Neutrophil (primary cell): ENCODE measurements around the gene ARID5A.

Source experiments
- H3K27ac ChIP-seq: fragments of 200-600 bp; sonication (generic); 2 replicates; pipeline ENCODE4 v1.5.1; 2016; ENCODE audit warnings: mild to moderate bottlenecking, moderate library complexity
- H3K27me3 ChIP-seq: fragments of 200-600 bp; sonication (generic); 2 replicates; pipeline ENCODE4 v1.6.0; 2016; ENCODE audit warnings: mild to moderate bottlenecking
- H3K36me3 ChIP-seq: fragments of 200-600 bp; sonication (generic); 2 replicates; pipeline ENCODE4 v1.5.1; 2017
- H3K4me1 ChIP-seq, 2 experiments: fragments of 200-600 bp in 1 of 2; sonication (generic) in 1 of 2; 1 replicate in 1 of 2; 2 replicates in 1 of 2; pipeline versions ENCODE4 v1.5.1 to v1.6.1; 2013 to 2016; ENCODE audit warnings: low read depth in 1 of 2, low read length in 1 of 2, mild to moderate bottlenecking in 1 of 2, moderate library complexity in 1 of 2; ENCODE audit not compliant: control insufficient read depth in 1 of 2, insufficient read depth in 1 of 2
- H3K4me3 ChIP-seq, 2 experiments: fragments of 200-600 bp in 1 of 2; sonication (generic) in 1 of 2; 1 replicate in 1 of 2; 2 replicates in 1 of 2; pipeline ENCODE4 v1.5.1; 2013 to 2016; ENCODE audit warnings: low read depth in 1 of 2, low read length in 1 of 2, mild to moderate bottlenecking in 1 of 2, moderate library complexity in 1 of 2
- H3K9me3 ChIP-seq: fragments of 200-600 bp; sonication (generic); 2 replicates; pipeline ENCODE4 v1.5.1; 2016
- TF ChIP-seq, protein P1 (sequence below): fragments of 200-600 bp; sonication (generic); IDR thresholded peaks from 2 replicates; pipeline ENCODE4 v1.5.1; 2016; ENCODE audit warnings: antibody characterized with exemption

Gene ARID5A

DNA sequence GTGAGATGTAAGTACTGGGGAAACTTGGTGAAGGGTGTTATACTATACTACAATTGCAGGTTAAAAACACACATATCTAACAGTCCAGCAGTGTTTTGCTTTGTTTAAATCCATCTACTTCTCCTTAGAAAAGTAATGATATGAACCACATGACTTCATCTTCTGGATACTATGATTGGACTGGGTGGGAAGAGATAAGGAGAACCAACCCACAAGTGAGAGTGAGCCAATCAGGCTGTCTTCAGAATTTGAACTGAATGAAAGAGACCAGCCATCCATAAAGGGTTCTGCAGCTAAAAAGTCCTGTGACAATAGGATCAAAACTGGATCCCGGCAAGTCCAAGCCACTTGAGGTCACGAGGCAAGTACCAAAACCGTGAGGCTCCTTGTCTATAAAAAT, 54.9 kb downstream of the ARID5A start:
- H3K9me3 ChIP-seq = no peaks in the 10 kb centered on the region
- TF ChIP-seq, protein P1, sequence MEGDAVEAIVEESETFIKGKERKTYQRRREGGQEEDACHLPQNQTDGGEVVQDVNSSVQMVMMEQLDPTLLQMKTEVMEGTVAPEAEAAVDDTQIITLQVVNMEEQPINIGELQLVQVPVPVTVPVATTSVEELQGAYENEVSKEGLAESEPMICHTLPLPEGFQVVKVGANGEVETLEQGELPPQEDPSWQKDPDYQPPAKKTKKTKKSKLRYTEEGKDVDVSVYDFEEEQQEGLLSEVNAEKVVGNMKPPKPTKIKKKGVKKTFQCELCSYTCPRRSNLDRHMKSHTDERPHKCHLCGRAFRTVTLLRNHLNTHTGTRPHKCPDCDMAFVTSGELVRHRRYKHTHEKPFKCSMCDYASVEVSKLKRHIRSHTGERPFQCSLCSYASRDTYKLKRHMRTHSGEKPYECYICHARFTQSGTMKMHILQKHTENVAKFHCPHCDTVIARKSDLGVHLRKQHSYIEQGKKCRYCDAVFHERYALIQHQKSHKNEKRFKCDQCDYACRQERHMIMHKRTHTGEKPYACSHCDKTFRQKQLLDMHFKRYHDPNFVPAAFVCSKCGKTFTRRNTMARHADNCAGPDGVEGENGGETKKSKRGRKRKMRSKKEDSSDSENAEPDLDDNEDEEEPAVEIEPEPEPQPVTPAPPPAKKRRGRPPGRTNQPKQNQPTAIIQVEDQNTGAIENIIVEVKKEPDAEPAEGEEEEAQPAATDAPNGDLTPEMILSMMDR = no peak
- H3K4me1 ChIP-seq = no peaks in the 10 kb centered on the region
- H3K27me3 ChIP-seq = no peaks in the 10 kb centered on the region
- peaks cover 55% of the 10 kb centered on the region for H3K36me3 ChIP-seq
- H3K27ac ChIP-seq = no peak overlapping the region
- no peak overlapping the region for H3K4me3 ChIP-seq

DNA sequence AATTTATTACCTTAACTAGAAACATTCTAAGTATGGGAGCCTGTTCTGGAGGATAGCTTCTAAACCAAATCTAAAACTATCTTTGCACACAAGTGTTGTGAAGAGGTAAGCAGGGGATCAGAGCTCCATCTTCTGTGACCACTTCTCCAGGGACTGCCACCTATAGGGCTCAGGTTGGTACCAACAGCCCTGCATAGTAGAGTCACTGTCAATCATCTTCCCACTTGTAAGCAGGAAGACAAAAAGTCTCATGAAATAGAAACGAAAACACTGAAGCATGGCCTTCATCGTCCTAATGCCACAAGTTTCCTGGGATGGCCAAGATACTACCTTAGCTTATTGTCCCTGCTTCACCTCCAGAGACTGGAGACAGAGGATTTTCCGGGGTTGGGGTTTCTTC, 57.7 kb downstream of the ARID5A start:
- Histone ChIP-seq H3K27ac (no peak overlapping the region), H3K36me3 (peaks cover 79% of the 10 kb centered on the region), H3K4me3 (no peak overlapping the region), H3K27me3 (no peaks in the 10 kb centered on the region), H3K9me3 (no peaks in the 10 kb centered on the region), H3K4me1 (no peaks in the 10 kb centered on the region)
- TF ChIP-seq, protein P1 = no peak

DNA sequence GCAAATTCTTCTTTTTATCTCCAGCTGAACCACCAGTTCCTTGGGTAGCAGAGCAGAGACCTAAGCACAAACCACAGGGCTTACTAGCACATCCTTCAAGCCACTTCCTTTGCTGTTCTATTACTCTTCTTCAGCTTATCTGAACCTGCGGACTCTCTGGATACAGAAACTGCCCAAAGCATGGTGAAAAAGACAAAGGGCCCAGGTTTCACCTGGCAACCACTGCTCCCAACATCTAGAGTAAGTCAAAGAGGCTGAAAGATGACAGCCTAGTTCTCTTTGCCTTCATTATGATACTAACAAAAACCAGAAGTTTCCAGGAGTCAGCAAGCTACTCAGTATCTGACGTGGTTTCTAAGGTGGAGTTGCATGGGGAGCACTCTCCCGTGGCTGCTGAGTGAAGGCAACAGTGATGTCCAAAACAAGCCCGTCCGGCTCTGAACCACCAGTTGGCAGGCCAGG, 58.2 kb downstream of the ARID5A start:
- H3K27me3 ChIP-seq = no peaks in the 10 kb centered on the region
- H3K27ac ChIP-seq = no peak overlapping the region
- TF ChIP-seq, protein P1 = no peak
- peaks cover 81% of the 10 kb centered on the region for H3K36me3 ChIP-seq
- H3K4me1 ChIP-seq = no peaks in the 10 kb centered on the region
- H3K9me3 ChIP-seq = no peaks in the 10 kb centered on the region
- no peak overlapping the region for H3K4me3 ChIP-seq

DNA sequence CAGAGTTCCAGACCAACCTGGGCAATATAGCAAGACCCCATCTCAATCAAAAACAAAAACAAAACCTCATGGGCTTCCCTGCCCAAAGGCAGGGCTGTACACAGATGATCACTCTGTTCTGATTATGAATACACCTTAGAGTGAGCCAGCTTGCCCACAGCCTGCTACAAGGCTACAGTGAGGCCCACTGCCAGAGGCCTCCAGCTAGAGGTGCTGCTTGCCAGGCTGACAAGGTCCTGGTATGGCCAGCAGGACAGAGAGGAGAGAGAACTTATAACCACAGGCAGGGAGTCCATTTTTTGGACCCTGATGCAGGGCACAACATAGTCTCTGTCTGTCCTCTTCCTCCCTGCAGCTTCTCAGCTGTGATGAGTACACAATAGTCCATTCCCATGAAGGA, 60.0 kb downstream of the ARID5A start:
- Histone ChIP-seq H3K27ac (no peak overlapping the region), H3K27me3 (no peaks in the 10 kb centered on the region), H3K4me1 (no peaks in the 10 kb centered on the region), H3K4me3 (no peak overlapping the region), H3K9me3 (no peaks in the 10 kb centered on the region), H3K36me3 (peaks cover 92% of the 10 kb centered on the region)
- TF ChIP-seq, protein P1 = no peak

DNA sequence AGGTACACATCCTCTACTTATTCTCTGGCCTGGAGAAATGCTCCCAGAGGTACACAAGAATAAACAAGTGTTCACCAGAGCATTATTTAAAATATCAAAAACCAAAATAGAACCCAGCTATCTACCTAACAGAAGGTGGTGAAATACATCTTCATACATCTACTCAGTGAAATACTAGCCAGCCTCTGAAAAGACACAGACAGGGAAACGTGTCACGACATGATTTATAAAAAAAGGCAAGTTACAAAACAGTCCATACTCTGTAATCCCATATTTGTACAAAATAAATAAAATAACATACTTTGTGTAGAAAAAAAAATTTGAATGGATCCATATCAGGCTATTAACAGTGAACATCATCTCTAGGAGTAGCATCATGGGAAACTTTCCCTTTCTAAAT, 63.4 kb downstream of the ARID5A start:
- Histone ChIP-seq H3K36me3 (peaks cover 94% of the 10 kb centered on the region), H3K27ac (no peak overlapping the region), H3K4me1 (no peaks in the 10 kb centered on the region), H3K27me3 (no peaks in the 10 kb centered on the region), H3K9me3 (no peaks in the 10 kb centered on the region), H3K4me3 (no peak overlapping the region)
- TF ChIP-seq, protein P1 = no peak
